Measurements from ENCODE around the gene PIP5KL1.
A peak's percentile ranks its signal among the peaks of the same experiment; 100 is the strongest.

PIP5KL1 gene

GRCh38 chr9:127949827-127950512 lies 19.4 kb upstream of the PIP5KL1 start:
- no peak for DNase-seq (ENCODE audit: low spot score)

- no peak for DNase-seq (ENCODE audit: low spot score)
Observed at GRCh38 chr9:127947841-127948710, 17.5 kb upstream of the PIP5KL1 start.

- no peak for DNase-seq (ENCODE audit: low spot score)
Observed at GRCh38 chr9:127946728-127947127, 16.2 kb upstream of the PIP5KL1 start.

- DNase-seq (ENCODE audit: low spot score): no peak
Observed at GRCh38 chr9:127945942-127946341, 15.4 kb upstream of the PIP5KL1 start.

GRCh38 chr9:127945338-127945737 lies 14.8 kb upstream of the PIP5KL1 start:
- no peak for DNase-seq (ENCODE audit: low spot score)

- no peak for DNase-seq (ENCODE audit: low spot score)
Observed at GRCh38 chr9:127944586-127945218, 14.1 kb upstream of the PIP5KL1 start.

- no peak for DNase-seq (ENCODE audit: low spot score)
Observed at GRCh38 chr9:127943731-127944144, 13.2 kb upstream of the PIP5KL1 start.

GRCh38 chr9:127943011-127943662 lies 12.6 kb upstream of the PIP5KL1 start:
- DNase-seq (ENCODE audit: low spot score): no peak

GRCh38 chr9:127942216-127943010 lies 11.8 kb upstream of the PIP5KL1 start:
- peak; percentile 41 for DNase-seq (ENCODE audit: low spot score)

GRCh38 chr9:127941961-127942215 lies 11.3 kb upstream of the PIP5KL1 start:
- DNase-seq (ENCODE audit: low spot score): no peak

- no peak for DNase-seq (ENCODE audit: low spot score)
Observed at GRCh38 chr9:127941062-127941960, 10.7 kb upstream of the PIP5KL1 start.

GRCh38 chr9:127940593-127940992 lies 10.0 kb upstream of the PIP5KL1 start:
- no peak for DNase-seq (ENCODE audit: low spot score)

- no peak for DNase-seq (ENCODE audit: low spot score)
Observed at GRCh38 chr9:127938298-127938690, 7.7 kb upstream of the PIP5KL1 start.

GRCh38 chr9:127937388-127938297 lies 7.1 kb upstream of the PIP5KL1 start, which contains the start of gene DPM2:
Gene DPM2 (minus strand): TSS chr9:127937854. CDS start chr9:127937820, 34 bp downstream.
- DNase-seq (ENCODE audit: low spot score): peak; percentile 81

GRCh38 chr9:127937056-127937387 lies 6.4 kb upstream of the PIP5KL1 start:
- no peak for DNase-seq (ENCODE audit: low spot score)

- DNase-seq (ENCODE audit: low spot score): no peak
Observed at GRCh38 chr9:127936347-127936852, 5.8 kb upstream of the PIP5KL1 start.

- no peak for DNase-seq (ENCODE audit: low spot score)
Observed at GRCh38 chr9:127935765-127936221, 5.2 kb upstream of the PIP5KL1 start.

- DNase-seq (ENCODE audit: low spot score): no peak
Observed at GRCh38 chr9:127934986-127935385, 4.4 kb upstream of the PIP5KL1 start.

GRCh38 chr9:127934248-127934647 lies 3.7 kb upstream of the PIP5KL1 start:
- no peak for DNase-seq (ENCODE audit: low spot score)

All from LoVo (cell line).